ENCODE data around the gene AFF3.

DNA sequence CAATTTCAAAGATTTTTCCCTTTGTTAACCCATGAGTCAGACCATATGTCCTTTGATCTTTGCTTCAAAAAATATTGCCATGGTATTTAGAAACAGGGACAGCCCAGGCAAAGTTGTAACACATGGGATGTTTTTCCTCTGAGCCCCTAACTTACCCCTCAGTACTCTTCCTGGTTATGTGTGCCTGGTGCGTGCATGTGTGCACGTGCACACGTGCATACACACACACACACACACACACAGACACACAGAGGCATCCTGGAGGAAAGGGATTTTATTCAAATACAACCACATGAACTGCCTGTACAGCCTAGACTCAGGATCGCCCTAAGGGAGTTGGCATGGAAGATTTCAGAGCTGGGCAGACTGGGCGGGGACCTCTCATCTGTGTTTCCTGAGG, 5.1 kb downstream of the AFF3 start:
- TF ChIP-seq, protein P1, sequence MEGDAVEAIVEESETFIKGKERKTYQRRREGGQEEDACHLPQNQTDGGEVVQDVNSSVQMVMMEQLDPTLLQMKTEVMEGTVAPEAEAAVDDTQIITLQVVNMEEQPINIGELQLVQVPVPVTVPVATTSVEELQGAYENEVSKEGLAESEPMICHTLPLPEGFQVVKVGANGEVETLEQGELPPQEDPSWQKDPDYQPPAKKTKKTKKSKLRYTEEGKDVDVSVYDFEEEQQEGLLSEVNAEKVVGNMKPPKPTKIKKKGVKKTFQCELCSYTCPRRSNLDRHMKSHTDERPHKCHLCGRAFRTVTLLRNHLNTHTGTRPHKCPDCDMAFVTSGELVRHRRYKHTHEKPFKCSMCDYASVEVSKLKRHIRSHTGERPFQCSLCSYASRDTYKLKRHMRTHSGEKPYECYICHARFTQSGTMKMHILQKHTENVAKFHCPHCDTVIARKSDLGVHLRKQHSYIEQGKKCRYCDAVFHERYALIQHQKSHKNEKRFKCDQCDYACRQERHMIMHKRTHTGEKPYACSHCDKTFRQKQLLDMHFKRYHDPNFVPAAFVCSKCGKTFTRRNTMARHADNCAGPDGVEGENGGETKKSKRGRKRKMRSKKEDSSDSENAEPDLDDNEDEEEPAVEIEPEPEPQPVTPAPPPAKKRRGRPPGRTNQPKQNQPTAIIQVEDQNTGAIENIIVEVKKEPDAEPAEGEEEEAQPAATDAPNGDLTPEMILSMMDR (IDR thresholded peaks at IDR 0.05), result no peak
- no peak for TF ChIP-seq POLR2A (IDR thresholded peaks at IDR 0.05)
